Measurements from ENCODE around the gene ITGB4. TPM values are rescaled to one million over a fixed set of nuclear protein-coding genes. Genes with fewer than 3 reads are reported as not detected.
A peak's percentile ranks its signal among the peaks of the same experiment; 100 is the strongest.
"Not testable (repeated sequence)": the region's sequence is repeated elsewhere in the genome, so short reads cannot be mapped to it uniquely, and the experiment has no call there.

The ITGB4 gene
- total RNA-seq, 3 donors from 2014 or later: 153 to 307 (median 246) TPM

DNA sequence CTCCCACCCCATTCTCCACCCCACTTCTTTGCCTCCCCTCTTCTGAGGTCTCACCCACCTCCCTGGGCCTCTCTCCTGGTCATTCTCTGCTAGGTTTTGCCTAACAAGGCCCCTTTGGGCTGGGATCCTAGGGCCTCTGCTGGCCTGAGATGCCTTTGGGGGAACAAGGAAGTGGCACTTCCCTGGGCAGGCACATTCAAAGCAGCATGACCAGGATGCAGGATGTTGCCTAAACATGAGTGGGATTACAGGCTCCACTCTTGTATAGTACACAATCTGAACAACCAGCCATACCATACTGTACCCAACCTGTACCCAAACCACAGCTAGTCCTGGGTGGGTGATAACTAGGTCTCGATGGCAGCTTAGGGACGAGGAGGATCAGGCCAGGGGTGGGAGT lies 34.7 kb downstream of the ITGB4 start:
- peaks cover 10% of the 10 kb centered on the region for H3K36me3 ChIP-seq (ENCODE audit: low read depth)
- TF ChIP-seq, protein P1, sequence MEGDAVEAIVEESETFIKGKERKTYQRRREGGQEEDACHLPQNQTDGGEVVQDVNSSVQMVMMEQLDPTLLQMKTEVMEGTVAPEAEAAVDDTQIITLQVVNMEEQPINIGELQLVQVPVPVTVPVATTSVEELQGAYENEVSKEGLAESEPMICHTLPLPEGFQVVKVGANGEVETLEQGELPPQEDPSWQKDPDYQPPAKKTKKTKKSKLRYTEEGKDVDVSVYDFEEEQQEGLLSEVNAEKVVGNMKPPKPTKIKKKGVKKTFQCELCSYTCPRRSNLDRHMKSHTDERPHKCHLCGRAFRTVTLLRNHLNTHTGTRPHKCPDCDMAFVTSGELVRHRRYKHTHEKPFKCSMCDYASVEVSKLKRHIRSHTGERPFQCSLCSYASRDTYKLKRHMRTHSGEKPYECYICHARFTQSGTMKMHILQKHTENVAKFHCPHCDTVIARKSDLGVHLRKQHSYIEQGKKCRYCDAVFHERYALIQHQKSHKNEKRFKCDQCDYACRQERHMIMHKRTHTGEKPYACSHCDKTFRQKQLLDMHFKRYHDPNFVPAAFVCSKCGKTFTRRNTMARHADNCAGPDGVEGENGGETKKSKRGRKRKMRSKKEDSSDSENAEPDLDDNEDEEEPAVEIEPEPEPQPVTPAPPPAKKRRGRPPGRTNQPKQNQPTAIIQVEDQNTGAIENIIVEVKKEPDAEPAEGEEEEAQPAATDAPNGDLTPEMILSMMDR (IDR thresholded peaks at IDR 0.05): no peak
- intact Hi-C loops (cut with DNase I, micrococcal nuclease): no loop called here

GRCh38 chr17:75756451-75757085 lies 35.3 kb downstream of the ITGB4 start:
- intact Hi-C loops (cut with DNase I, micrococcal nuclease): no loop called here
- no peaks in the 10 kb centered on the region for H3K4me1 ChIP-seq (ENCODE audit: low read depth)
- DNase-seq (peak in 2 of 3 donors; percentile 26 to 49), ATAC-seq (no peak)
- no peaks in the 10 kb centered on the region for H3K9me3 ChIP-seq
- TF ChIP-seq, protein P1 (IDR thresholded peaks at IDR 0.05): no peak
- H3K36me3 ChIP-seq (ENCODE audit: low read depth): peaks cover 9% of the 10 kb centered on the region
- H3K4me3 ChIP-seq: no peak overlapping the region

More for the DNA sequence above, 34.7 kb downstream of the ITGB4 start:
- no peak for ATAC-seq
- no peaks in the 10 kb centered on the region for H3K9me3 ChIP-seq
- no peaks in the 10 kb centered on the region for H3K4me1 ChIP-seq (ENCODE audit: low read depth)
- peak in 1 of 3 donors; percentile 15 for DNase-seq
- H3K4me3 ChIP-seq: no peak overlapping the region

- TF ChIP-seq, protein P1 (IDR thresholded peaks at IDR 0.05): no peak
- Histone ChIP-seq H3K36me3 (ENCODE audit: low read depth) (peaks cover 5% of the 10 kb centered on the region), H3K4me1 (ENCODE audit: low read depth) (no peaks in the 10 kb centered on the region), H3K4me3 (no peak overlapping the region), H3K9me3 (no peaks in the 10 kb centered on the region)
- DNase-seq (peak in 2 of 3 donors; percentile 31 to 55), ATAC-seq (no peak)
- intact Hi-C loops (cut with DNase I, micrococcal nuclease): no loop called here
Measured at GRCh38 chr17:75757086-75757681, 35.9 kb downstream of the ITGB4 start.

GRCh38 chr17:75758131-75758905 lies 37.1 kb downstream of the ITGB4 start:
- DNase-seq: peak in 2 of 3 donors; percentile 27 to 47
- TF ChIP-seq, protein P1 (IDR thresholded peaks at IDR 0.05): no peak

DNA sequence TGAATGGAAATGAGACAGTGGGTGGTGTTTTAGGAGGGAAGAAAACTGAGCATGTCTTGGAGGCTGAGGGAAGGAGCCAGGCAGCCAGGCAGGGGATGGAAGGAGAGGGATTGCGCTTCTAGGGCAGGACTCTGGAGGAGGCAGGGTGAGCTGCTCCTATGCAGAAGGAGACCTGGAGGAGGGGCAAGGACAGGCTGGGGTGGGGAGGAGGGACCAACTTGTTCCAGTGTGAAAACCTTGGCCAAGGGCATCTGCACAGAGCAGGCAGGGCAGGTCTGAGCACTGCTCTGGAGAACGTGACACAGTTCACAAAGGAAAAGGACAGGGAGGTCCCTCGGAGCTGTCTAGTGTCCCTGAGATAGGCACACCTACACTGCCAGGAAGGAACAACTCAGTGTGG lies 38.2 kb downstream of the ITGB4 start:
- ATAC-seq (no peak), DNase-seq (peak in 1 of 3 donors; percentile 29)
- Histone ChIP-seq H3K9me3 (no peaks in the 10 kb centered on the region), H3K4me3 (no peak overlapping the region), H3K36me3 (ENCODE audit: low read depth) (peaks cover 3% of the 10 kb centered on the region), H3K4me1 (ENCODE audit: low read depth) (peaks cover 8% of the 10 kb centered on the region)
- TF ChIP-seq, protein P1 (IDR thresholded peaks at IDR 0.05): no peak
- intact Hi-C loops (cut with DNase I, micrococcal nuclease): no loop called here

More at GRCh38 chr17:75758131-75758905, 37.1 kb downstream of the ITGB4 start:
- H3K36me3 ChIP-seq (ENCODE audit: low read depth): peaks cover 3% of the 10 kb centered on the region
- no peak overlapping the region for H3K4me3 ChIP-seq
- H3K4me1 ChIP-seq (ENCODE audit: low read depth): no peaks in the 10 kb centered on the region
- intact Hi-C loops (cut with DNase I, micrococcal nuclease): no loop called here
- peak; percentile 3 for ATAC-seq
- no peaks in the 10 kb centered on the region for H3K9me3 ChIP-seq

DNA sequence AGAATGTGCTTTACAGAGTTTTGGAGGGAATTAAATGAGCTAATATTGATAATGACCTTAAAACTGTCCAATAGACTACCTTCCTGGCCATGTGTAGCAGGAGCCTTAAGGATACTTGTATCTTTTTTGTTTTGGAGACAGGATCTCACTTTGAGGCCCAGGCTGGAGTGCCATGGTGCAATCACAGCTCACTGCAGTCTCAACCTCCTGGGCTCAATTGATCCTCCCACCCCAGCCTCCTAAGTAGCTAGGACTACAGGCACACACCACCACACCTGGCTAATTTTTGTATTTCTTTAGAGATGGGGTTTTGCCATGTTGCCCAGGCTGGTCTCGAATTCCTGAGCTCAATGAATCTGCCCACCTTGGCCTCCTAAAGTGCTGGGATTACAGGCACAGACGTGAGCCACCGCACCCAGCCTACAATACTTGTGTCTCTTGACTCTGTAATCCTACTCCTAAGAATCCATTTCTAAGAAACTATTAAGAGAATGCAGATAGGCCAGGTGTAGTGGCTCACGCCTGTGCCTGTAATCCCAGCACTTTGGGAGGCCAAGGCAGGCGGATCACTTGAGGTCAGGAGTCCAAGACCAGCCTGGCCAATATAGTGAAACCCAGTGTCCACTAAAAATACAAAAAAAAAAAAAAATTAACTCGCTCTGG lies 38.9 kb downstream of the ITGB4 start:
- H3K4me3 ChIP-seq; ATAC-seq; intact Hi-C loops (cut with DNase I, micrococcal nuclease); H3K9me3 ChIP-seq; H3K4me1 ChIP-seq (ENCODE audit: low read depth); H3K36me3 ChIP-seq (ENCODE audit: low read depth): not testable (repeated sequence)
- DNase-seq: peak in 1 of 3 donors; percentile 8

Data from mucosa of descending colon (tissue), 3 donors.